Body of pancreas (tissue), 4 donors: ENCODE measurements around the gene NAPA. TPM values are rescaled to one million over a fixed set of nuclear protein-coding genes. Genes with fewer than 3 reads are reported as not detected.
A peak's percentile ranks its signal among the peaks of the same experiment; 100 is the strongest.

ENCODE experiments used
- ATAC-seq: fragments of 150-250 bp; one replicate; pipeline ENCODE4 v1.9.1; 2016
- DNase-seq, 4 donors: peaks; one replicate each; pipeline ENCODE4 v3.0.0-alpha.2; 2019
- H3K27ac ChIP-seq, 4 donors: fragments of 200-600 bp; sonication (generic); 1 replicate in 3 of 4; 2 replicates in 1 of 4; pipeline versions ENCODE4 v1.5.1 to v1.6.1; 2016 to 2019; ENCODE audit warnings: mild to moderate bottlenecking in 1 of 4, mixed read lengths in 1 of 4, moderate library complexity in 1 of 4
- H3K27me3 ChIP-seq, 2 donors: fragments of 200-600 bp; sonication (generic); one replicate each; pipeline ENCODE4 v1.6.0; 2016; ENCODE audit warnings: mild to moderate bottlenecking in 1 of 2
- H3K36me3 ChIP-seq, 2 donors: fragments of 200-600 bp; sonication (generic); replicated peaks in 1 of 2; 2 replicates each; pipeline ENCODE4 v1.5.1; 2016; ENCODE audit warnings: low read depth in 2 of 2; ENCODE audit not compliant: insufficient read depth in 1 of 2
- H3K4me1 ChIP-seq: fragments of 200-600 bp; sonication (generic); one replicate; pipeline ENCODE4 v1.6.0; 2016
- H3K4me3 ChIP-seq, 2 donors: fragments of 200-600 bp; sonication (generic); 1 replicate in 1 of 2; 2 replicates in 1 of 2; pipeline ENCODE4 v1.5.1; 2016 to 2019
- H3K9me3 ChIP-seq, 3 donors: fragments of 200-600 bp; sonication (generic); 1 replicate in 2 of 3; 2 replicates in 1 of 3; pipeline ENCODE4 v1.5.1; 2016
- CTCF ChIP-seq, 7 experiments: fragments of 450-650 bp in 4 of 7; fragments of 200-600 bp in 3 of 7; sonication (generic) in 3 of 7; IDR thresholded peaks; one replicate each; pipeline ENCODE4 v1.5.1; 2016 to 2019; ENCODE audit warnings: antibody characterized with exemption in 7 of 7
- POLR2A ChIP-seq, 3 donors: fragments of 450-650 bp; IDR thresholded peaks; one replicate each; pipeline ENCODE4 v1.6.1; 2016; ENCODE audit warnings: antibody characterized with exemption in 3 of 3, mild to moderate bottlenecking in 2 of 3
- WGBS, 2 donors: methylation state at CpG; one replicate each; pipeline ENCODE4 v1.1.5; 2017; 5-methylcytosine and 5-hydroxymethylcytosine counted together
- intact Hi-C: fragments of 100-400 bp; cut with DNase I; formaldehyde crosslinking; loops from one replicate; pipeline ENCODE4 v1.15.1; 2023
- total RNA-seq, 2 donors: library from RNA; depleted of rRNA; stranded (reverse); fragments of >200 nt; gene quantifications; one replicate each; pipeline ENCODE4 v1.1.0, GENCODE V29; 2016

Gene NAPA
- total RNA-seq, 2 donors from 2014 or later = 71.5 to 94.9 TPM

GRCh38 chr19:47494729-47495128, 20.1 kb downstream of the NAPA start:
- no peaks in the 10 kb centered on the region for H3K27me3 ChIP-seq
- no peak overlapping the region for H3K27ac ChIP-seq
- ATAC-seq = no peak
- TF ChIP-seq POLR2A (IDR thresholded peaks at IDR 0.05) (no peak), CTCF (IDR thresholded peaks at IDR 0.05) (no peak)
- peak in 1 of 4 donors; percentile 49 for DNase-seq
- whole genome bisulfite sequencing, 2 donors = 55 to 75% methylated on average over 9 of the region's 9 CpGs
- peaks cover 0 to 20% of the 10 kb centered on the region in 2 donors for H3K36me3 ChIP-seq
- H3K9me3 ChIP-seq = no peaks in the 10 kb centered on the region
- no peak overlapping the region for H3K4me3 ChIP-seq
- intact Hi-C loops = no loop called here
- peaks cover 8% of the 10 kb centered on the region for H3K4me1 ChIP-seq

GRCh38 chr19:47494211-47494547, 20.7 kb downstream of the NAPA start:
- no peak for TF ChIP-seq POLR2A (IDR thresholded peaks at IDR 0.05)
- intact Hi-C loops = no loop called here
- H3K4me3 ChIP-seq = no peak overlapping the region
- ATAC-seq (no peak), DNase-seq (no peak)
- H3K9me3 ChIP-seq = no peaks in the 10 kb centered on the region
- no peak overlapping the region for H3K27ac ChIP-seq
- no peaks in the 10 kb centered on the region for H3K27me3 ChIP-seq
- peaks cover 0 to 24% of the 10 kb centered on the region in 2 donors for H3K36me3 ChIP-seq
- 60 to 95% methylated on average over 1 to 5 of the region's 5 CpGs for WGBS, 2 donors
- H3K4me1 ChIP-seq = peaks cover 8% of the 10 kb centered on the region

- no peak for ATAC-seq
- Histone ChIP-seq H3K27me3 (no peaks in the 10 kb centered on the region), H3K4me3 (no peak overlapping the region), H3K27ac (no peak overlapping the region), H3K9me3 (no peaks in the 10 kb centered on the region), H3K4me1 (peaks cover 8% of the 10 kb centered on the region), H3K36me3 (peaks cover 0 to 24% of the 10 kb centered on the region in 2 donors)
- DNase-seq = no peak
- WGBS, 2 donors = 84% methylated on average over 16 to 18 of the region's 18 CpGs
- intact Hi-C loops = no loop called here
- TF ChIP-seq POLR2A (IDR thresholded peaks at IDR 0.05) (no peak), CTCF (IDR thresholded peaks at IDR 0.05) (no peak)
Measured at GRCh38 chr19:47493378-47494210, 21.3 kb downstream of the NAPA start.

- H3K36me3 ChIP-seq = peaks cover 5 to 24% of the 10 kb centered on the region in 2 donors
- ATAC-seq (no peak), DNase-seq (no peak)
- no peak for TF ChIP-seq CTCF (IDR thresholded peaks at IDR 0.05)
- no peak for TF ChIP-seq POLR2A (IDR thresholded peaks at IDR 0.05)
- H3K9me3 ChIP-seq = no peaks in the 10 kb centered on the region
- H3K4me3 ChIP-seq = no peak overlapping the region
- intact Hi-C loops = no loop called here
- H3K27ac ChIP-seq = no peak overlapping the region
- 78% methylated on average over 11 to 23 of the region's 23 CpGs for WGBS, 2 donors
- H3K27me3 ChIP-seq = no peaks in the 10 kb centered on the region
- peaks cover under 1% of the 10 kb centered on the region for H3K4me1 ChIP-seq
Measured at GRCh38 chr19:47492571-47493377, 22.1 kb downstream of the NAPA start.

GRCh38 chr19:47492137-47492533, 22.7 kb downstream of the NAPA start:
- DNase-seq (no peak), ATAC-seq (no peak)
- Histone ChIP-seq H3K4me3 (no peak overlapping the region), H3K27ac (no peak overlapping the region), H3K4me1 (no peaks in the 10 kb centered on the region), H3K9me3 (no peaks in the 10 kb centered on the region), H3K36me3 (peaks cover 5 to 22% of the 10 kb centered on the region in 2 donors), H3K27me3 (no peaks in the 10 kb centered on the region)
- 80% methylated on average over 14 of the region's 14 CpGs; no CpG with 5 or more reads in 1 of the 2 donors for WGBS, 2 donors
- intact Hi-C loops = no loop called here
- no peak for TF ChIP-seq CTCF (IDR thresholded peaks at IDR 0.05)
- no peak for TF ChIP-seq POLR2A (IDR thresholded peaks at IDR 0.05)
